Stimulated activated CD4-positive, alpha-beta T cell treated with anti-CD3 and anti-CD28 coated beads, Interleukin-12 subunit alpha, Interleukin-12 subunit beta, amount 100 ng/mL, for 24 hours (primary cell): ENCODE data around the gene NFIC.
"Not testable (repeated sequence)": the region's sequence is repeated elsewhere in the genome, so short reads cannot be mapped to it uniquely, and the experiment has no call there.

Source experiments
- DNase-seq, 2 experiments: peaks; one replicate each; pipeline ENCODE4 v3.0.0-alpha.2; 2020; ENCODE audit warnings: low read depth in 2 of 2

NFIC gene

DNA sequence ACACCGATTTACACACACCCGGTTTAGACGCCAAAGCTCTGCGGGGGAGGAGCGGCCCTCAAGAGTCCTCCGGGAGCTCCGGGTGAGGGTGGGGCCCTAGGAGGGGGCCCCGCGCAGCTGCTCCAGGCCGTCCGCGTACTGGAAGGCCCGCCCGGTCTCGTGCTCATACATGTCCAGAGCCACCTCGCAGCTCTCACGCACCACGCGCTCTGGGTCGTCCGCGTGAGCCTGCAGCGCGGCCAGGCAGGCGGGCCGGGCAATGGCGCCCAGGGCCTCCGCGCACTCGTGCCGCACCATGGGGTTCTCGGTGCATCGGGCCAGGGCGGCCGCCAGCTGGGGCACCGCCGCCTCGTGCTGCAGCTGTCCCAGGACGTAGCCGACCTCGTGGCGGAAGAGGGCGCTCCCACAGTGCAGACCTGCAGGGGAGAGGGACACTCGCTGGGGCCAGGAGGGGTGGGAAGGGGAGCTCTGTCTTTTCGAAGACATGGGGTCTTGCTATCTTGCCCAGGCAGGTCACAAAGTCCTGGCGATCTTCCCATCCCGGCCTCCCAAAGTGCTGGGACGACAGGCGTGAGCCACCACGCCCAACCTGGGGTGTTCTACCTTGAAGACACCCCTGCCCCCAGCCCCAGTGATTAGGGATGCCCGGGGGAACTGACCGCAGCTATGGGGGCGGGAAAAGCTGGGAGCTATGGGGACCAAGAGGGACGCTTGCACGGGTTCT, 125.2 kb downstream of the NFIC start:
- DNase-seq, result no peak

DNA sequence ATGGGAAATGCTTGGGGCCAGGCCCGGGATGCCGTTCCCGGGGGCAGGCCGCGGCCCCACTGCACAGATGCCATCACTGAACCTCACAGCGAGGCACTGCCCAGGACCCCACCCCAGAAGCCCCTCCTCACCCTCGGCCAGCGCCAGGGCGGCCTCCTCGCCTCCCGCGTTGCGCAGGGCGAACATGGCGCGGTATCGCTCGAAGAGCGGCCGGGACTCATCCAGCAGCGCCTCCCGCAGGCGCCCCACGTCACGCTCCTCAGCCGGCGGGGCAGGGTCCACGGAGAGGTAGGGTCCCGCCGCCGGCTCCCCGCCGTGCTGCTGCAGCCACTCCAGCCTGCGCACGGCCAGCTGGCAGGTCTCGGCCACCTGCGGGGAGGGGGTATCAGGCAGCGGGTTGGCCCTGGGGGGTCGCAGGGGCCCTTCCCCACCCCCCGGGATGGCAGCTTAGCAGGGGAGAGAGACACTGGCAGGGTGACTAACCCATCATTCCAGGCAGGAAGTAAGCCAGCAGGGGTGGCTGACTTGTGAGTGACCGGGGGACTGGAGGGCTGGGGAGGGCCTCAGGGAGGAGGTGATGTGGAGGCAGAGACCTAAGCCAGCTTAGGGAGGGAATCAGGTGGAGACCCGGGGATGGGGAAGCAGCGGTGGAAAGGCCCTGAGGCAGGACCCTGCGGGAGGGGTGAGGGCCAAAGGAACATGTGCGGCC, 125.9 kb downstream of the NFIC start:
- DNase-seq, result no peak

DNA sequence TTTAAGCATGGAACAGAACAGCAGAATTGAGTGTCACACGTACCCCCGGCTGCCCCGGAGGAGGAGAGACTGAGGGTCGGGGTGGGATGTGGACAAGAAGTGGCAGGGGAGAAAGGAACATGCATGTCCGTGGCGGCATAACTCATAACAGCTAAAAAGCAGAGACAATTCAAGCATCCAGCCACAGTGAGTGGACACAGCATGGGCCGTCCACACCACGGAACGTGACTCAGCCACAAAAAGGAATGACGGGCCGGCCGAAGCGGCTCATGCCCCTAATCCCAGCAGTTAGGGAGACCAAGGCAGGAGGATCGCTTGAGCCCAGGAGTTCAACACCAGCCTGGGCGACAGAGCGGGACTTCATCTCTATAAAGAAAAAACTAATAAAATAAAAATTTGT, 126.5 kb downstream of the NFIC start:
- no peak for DNase-seq

DNA sequence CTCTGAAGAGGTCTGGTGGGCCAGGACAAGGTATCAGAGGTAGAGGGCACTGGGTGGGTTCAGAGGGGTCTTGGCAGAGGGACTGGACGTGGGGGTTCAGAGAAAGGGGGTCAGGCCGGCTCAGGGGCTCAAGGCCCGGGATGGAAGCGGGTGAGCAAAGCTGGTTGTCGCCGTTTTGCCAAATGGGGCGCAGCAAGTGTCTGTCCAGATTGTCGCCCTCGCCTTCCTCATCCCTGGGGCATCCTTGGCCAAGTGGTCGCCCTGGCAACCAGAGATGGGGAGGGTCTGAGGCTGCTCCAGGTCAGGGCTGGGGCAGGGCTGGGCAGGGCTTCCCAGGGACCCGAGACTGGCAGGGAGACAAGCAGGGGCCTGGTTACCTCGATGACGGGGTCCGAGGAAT, 127.3 kb downstream of the NFIC start:
- no peak for DNase-seq

DNA sequence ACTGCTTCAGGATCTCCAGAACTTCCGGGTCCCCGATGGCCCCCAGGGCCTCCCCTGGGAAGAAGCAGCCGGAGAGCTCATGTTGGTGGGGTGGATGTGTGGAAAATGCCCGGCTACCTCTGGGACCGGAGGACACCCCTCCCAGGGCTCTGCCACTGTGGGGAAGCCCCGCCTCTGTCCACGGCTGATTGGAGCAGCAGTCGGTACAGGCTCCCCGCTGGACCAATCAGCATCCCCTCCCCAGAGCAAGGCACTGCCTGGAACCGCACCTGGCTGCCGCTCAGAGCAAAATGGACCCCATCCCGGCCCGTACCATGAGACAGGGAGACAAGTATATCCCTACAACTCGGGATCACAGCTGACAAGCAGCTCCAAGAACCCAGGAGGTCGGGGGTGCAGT, 127.7 kb downstream of the NFIC start:
- peak in 1 of 2 experiments; percentile 28 for DNase-seq

DNA sequence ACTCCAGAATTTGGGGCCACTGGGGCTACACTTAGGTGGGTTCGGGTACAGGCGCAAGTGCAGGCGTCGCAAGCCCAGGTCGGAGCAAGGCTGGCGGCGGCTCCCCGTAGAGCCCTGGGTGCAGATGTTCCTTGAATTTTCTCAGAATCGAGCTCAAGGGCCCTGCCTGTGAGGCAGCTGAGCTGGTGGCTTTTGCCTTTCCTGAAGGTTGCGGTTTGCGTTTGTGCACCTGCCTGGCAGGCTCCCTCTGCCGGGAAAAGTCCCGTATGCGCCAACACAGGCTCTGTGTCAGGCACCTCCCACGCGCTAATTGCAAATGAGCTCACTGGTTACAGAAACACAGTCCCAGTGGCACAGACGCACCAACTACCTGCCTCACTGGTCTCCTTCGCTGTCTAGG, 128.2 kb downstream of the NFIC start:
- DNase-seq, result peak in 1 of 2 experiments; percentile 62

DNA sequence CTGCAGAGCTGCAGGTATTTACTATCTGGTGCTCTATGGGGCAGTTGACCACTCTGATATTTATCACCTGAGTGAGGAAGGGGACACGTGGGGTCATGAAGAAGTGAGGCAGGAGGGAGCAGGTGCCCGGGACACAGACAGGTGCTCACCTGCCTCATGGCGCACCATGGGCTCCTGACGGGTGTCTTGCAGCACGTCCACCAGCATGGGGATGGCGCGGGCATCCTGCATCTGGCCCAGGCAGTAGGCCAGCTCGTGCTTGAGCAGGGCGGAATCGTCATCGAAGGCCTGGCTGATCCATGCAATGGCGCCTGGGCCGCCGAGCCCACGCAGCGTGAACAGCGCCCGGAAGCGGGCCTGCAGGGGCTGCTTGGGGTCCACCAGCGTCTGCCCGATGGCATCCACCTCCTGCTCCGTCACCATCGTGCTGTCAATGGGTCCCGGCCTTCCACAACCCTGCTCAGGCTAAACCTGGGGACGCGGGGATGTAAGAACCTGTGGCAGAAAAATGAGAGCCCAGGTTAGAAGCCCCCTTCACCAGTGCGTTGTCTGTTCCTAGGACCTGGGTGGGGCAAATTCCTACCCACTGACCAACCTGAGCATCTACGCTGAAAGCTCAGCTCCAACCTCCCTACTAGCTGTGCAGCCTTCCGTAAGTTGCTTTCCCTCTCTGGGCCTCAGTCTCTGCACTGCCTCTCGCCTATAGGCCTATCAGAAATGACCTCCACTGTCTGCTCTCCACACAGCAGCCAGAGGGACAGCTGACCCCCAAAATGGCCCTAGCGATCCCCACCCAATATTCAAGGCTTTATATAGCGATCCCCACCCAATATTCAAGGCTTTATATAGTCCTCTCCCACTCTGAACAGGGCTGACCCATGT, 130.2 kb downstream of the NFIC start:
- DNase-seq, result no peak

DNA sequence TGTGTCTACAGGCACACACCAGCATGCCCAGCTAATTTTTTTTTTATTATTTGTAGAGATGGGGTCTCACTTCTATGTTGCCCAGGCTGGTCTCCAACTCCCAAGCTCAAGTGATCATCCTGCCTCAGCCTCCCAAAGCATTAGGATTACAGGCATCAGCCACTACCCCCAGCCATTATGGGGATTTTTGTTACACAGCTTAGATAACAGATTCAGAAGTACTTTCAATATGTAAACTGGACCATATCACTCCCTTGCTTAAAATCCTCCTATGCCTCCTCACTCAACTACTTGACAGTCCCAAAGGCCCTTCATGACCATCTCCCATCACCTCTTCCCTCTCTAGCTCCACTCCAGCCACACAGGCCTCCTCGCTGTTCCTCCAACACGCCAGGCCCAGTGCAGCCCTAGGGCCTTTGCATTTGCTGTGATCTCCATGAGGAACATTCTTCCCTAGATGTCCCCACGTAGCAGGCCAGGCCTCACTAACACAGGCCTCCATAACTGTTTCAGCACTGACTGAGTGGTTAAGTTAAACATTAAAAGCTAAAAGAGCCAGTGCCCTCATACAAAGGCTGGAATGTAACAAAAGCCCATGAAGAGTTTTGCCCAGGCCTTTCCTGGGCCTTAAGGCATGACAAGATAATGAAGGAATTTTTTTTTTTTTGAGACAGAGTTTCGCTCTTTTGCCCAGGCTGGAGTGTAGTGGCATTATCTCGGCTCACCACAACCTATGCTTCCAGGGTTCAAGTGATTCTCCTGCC, 131.6 kb downstream of the NFIC start:
- no peak for DNase-seq

DNA sequence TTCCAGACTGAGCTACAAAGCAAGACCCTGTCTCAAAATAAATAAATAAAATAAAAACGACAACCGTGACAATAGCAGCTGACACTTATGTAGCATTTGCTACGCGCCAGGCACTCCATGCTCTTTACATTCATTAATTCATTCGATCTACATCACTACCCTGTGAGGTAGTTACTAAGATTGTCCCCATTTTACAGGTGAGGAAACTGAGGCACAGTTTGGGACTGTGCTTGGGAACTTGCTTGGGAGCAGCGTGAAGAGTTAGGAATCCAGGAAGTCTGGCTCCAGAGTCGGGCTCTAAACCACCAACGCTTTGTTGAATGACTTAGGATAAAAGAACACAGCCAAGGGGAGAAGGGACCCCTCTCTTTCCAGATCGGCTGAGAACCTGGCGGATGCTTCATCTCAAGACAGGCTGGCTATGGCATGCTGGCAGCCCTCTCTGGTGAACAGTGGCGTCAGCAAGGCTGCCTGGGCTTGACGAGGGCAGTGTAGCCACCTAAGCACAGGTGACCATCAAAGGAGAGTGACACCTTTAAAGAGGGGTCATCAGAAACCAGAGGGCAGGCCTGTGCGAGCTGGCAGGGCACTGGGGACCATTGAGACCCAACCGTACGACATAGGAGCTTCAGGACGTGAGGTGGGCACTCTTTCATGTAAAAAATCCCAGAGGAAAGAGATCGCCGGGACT, 133.5 kb downstream of the NFIC start:
- no peak for DNase-seq

DNA sequence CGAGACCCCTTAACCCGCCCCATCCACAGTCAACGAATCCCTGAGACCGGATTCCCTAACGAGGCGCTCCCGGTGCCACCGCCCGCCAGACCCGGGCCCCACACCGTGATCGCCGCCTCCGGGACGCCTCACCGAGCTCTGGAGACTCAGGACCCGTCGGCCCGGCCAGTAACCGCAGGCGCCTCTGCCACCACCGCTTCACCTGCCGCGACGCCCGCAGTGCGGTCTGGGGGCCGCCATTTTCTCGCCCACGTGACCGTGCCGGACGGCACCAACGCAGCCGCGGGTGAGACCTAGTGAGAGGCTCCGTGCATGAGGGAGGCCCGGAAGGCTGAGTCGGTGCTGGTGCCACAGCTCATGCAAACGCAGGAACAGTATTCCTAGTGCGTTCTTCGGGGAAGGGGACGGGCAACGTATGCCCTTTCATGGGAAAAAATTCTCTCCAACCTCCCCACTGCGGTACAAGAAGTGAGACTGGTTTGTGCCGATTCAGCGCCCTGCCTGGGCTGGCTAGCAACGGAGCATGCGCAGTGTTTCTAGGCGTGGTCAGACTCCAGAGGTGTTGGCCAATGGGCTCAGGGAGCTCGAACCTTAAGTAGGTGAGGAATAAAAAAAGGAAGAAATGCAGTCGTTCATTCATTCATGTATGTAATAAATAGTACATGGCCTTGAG, 134.2 kb downstream of the NFIC start, which contains the start of gene DOHH:
Gene DOHH, minus strand, starts transcription at position 246 of the 673 bp plus-strand sequence. CDS start 3,860 bp downstream, outside the sequence.
- DNase-seq, result peak; percentile 90 to 95

DNA sequence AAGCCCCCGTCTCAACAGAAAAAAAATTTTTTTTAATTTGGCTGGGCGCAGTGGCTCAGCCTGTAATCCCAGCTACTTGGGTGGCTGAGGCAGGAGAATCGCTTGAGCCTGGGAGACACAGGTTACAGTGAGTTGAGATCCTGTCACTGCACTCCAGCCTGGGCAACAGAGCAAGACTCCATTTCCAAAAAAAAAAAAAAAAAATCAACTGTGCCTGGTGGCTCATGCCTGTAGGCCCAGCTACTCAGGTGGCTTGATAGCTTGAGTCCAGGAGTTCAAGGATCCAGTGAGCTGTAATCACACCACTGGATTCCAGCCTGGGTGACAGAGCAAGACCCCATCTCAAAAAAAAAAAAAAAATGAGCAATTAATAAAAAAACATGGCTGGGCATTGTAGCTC, 135.4 kb downstream of the NFIC start:
- DNase-seq, result no peak

DNA sequence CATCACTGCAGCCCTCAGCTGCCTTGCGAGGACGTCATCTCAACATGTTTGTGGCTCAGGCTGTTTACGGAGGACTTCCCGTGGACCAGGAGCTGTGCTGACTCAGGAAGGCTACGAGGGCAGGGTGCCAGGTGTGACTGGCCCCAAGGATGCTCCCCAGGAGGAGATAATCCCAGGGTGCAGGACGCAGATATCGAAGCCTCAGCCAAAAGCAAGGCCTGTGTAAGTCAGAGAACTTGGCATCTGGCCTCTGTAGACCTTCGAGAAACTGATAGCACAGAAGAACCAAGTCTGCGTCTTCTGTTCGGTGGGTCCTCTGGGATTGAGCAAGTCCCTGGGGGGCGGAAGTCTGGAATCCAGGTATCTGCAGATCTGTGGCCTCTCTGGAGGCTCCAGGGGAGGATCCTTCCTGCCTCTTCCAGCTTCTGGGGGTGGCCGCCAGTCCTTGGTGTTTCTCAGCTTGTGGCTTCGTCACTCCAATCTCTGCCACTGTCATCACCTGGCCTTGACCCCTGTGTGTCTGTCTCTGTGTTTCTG, 136.7 kb downstream of the NFIC start:
- DNase-seq, result no peak

DNA sequence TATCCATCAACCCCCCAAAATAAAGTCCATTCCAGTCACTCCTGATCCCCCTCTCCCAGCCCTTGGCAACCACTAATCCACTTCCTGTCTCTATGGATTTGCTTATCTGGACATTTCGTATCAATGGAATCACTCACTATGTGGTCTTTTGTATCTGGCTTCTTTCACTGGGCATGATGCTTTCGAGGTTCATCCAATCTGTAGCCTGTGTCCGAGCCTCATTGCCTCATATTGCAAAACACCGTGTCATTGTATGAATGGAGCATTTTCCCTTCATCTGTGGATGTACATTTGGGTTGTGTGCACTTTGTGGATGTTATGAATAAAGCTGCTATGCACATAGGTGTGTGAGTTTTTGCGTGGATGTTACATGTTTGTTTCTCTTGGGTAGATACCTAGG, 138.4 kb downstream of the NFIC start:
- DNase-seq, result no peak

DNA sequence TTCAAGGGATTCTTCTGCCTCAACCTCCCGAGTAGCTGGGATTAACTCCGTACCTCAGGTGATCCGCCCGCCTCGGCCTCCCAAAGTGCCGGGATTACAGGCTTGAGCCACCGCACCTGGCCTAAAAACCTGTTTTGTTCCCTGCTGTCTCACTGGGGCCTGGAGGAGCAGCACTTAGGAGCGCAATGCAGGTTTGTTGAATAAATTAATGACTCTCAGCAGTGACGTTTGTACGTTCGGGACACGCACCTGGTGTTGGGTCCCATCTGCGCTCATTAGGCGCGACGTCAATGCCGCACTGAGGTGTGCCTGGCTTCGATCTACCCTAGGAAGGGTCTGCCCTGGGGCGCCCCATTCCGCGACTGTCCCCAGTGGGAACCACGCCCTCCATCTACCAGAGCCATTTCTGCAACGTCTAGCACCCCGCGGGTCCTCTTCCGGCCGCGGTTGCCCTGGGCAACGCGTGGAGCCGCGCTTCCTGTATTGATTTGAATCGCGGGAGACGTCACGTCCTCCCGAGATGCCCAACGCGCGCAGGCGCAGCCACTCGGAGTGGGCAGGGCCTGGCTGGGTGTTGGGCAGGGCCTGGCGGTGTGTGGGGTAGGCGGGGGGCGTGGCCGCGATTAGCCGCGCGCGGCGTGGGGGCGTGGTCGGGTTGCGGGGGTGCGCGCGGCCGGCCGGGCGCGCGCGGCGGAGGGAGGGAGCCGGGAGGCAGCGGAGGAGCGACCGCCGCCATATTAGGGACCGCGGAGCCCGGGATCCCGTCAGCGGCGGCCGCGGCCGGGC, 139.4 kb downstream of the NFIC start, which contains the start of gene FZR1:
Gene FZR1, plus strand, starts transcription at position 714 of the 786 bp plus-strand sequence. CDS start 16,679 bp downstream, outside the sequence.
- peak; percentile 98 to 99 for DNase-seq

DNA sequence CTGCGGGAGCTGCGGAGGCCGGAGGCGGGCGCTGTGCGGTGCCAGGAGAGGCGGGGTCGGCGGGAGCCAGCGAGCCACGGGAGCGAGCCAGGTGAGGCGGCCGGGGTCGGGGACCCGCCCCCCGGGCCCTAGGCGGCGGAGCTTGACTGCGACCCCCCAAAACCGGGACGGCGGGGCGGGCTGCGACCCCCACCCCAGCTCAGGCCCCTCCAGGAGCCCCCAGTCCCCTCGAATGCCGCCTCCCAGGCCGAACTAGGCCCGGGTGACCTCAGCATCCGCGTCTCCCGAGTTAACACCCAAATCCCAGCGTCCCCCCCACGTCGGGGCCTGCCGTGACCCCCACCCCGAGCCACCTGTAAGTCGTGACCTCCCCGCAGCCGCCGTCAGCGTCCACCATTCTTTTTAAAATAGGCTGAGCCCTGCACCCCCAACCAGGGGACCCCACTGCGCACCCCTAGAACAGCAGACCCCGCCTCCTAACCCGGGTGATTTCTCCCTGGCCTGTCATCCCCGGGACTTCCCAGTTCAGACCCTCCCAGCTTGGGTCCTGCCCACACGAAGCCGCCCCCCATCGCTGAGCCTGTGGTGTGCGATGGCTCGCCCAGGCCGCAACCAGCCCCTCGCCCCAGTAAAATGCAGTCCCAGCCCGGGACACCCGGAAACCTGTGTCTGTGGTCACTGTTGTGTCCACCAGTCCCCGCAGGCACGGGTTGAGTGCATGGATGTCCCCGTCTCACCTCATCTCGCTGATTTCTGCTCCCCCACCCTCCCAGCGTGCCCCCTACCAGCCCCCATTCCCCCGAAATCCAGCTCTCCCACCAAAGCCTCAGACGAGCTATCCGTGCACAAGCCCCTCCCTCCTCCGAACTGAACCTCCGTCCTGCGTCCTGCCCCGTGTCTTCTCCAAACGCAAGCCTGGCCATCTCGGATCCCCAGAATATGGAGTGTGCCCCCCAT, 140.3 kb downstream of the NFIC start:
- DNase-seq, result peak in 1 of 2 experiments; percentile 13

DNA sequence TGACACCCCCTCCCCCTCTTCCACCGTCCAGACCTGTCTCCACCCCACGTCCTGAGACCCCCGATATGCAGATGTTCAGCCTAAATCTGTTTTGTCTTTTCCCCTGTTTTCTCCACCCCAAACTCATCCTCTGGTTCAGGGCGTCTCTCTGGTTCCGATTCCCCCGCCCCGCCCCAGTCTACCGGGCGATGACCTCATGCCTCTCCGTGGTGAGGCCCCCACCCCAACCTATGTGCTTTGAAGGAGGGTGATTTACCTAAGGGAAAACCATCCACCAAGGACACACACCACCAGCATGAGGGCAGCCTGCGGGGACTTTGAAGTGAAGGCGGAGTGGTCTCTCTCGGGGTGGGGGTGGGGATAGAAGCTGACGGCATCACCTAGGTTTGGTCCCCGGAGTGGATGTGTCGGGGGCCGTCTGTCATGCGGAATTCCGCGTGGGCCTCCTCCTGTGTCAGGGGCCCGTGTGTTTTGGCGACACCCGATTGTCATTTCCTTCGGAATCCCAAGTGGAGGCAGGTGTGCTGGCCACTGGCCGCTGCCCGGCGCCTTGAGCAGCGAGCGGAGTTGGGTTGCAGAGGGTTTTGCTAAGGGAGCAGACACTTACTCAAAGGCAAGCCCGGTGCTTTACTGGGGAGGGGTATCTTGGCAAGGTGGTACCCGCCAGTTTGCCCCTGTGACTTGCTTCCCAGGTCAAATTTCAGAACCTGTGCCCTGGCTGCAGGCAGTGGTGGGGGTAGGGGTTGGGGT, 141.2 kb downstream of the NFIC start:
- DNase-seq, result peak in 1 of 2 experiments; percentile 31

DNA sequence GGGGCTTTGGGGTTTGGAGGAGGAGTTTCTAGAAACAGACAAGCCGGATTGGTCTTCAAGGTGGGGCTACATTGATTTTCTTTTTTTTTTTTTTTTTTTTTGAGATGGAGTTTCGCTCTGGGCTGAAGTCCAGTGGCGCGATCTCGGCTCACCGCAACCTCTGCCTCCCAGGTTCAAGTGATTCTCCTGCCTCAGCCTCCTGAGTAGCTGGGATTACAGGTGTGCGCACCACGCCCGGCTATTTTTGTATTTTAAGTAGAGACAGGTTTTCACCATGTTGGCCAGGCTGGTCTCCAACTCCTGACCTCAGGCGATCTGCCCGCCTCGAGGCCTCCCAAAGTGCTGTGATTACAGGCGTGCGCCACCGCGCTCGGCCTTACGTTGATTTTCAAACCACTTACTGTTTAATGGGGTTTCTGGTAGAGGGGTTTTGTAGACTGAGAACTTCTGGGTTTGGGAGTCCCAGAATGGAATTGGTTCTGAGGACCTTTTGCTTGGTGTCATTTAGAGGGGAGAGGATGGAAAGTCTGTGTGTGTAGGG, 141.8 kb downstream of the NFIC start:
- DNase-seq, result not testable (repeated sequence)
